GM19467 (cell line): ENCODE data around the gene PYGB.

Source experiments
- ATAC-seq: cut with Tn5 transposase; IDR thresholded peaks from one replicate; pipeline ENCODE4 v1.9.1; 2021; ENCODE audit warnings: mild to moderate bottlenecking, moderate library complexity; ENCODE audit not compliant: unreplicated experiment

Gene PYGB

GRCh38 chr20:25247956-25248785, at the start of gene PYGB:
PYGB (plus strand) TSS chr20:25248085; CDS start chr20:25248179, 94 bp downstream.
- peak; percentile 63 for ATAC-seq

DNA sequence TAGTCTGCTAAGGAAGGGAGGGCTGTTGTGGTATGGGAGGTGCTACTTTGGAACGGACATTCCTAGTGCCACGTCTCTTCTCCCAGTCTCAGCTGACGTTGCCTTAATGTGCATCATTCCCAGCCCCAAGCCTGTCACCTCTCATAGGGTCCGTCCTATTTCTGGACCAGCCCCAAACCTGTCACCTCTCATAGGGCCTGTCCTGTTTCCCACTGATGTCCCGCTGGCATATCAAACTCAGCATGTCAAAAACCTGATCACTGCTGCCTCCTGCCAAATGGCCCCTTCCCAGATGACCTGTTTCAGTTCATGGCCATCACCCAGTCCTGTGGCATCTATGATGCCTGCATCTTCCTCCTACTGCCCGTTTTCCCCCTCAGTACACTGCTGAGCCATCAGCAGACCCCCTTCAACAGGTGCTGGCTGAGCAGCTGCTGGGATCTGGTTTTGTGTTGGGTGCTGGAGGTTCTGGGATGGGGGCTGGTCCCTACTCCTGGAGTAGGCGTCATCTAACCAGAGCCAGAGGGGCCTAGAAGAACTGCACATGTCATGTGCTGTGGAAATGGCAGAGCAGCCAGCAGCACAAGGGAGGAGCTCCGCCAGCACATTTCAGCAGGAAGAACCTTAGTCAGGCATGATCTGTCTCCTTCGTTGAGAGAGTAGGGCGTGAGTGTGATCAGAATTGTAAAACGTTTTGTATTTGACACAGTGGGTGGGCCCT, 49.1 kb upstream of the PYGB start:
- ATAC-seq, result no peak

- ATAC-seq, result no peak
These were observed 48.2 kb upstream of the PYGB start for GRCh38 chr20:25199473-25200260.

DNA sequence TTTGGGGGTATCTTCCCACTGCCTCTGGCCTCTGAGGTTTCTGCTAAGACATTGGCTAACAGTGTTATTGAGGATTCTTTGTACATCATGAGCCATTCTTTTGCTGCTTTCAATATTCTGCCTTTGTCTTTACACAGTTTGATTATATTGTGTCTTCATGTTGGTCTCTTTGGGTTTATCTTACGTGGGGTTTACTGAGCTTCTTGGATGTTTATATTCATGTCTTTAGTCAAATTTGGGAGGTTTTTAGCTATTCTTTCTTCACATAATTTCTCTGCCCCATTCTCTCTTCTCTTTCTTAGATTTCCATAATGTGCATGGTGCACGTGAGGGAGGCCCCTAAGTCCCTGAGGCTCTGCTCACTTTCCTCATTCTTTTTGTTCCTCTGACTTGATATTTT, 44.8 kb upstream of the PYGB start:
- no peak for ATAC-seq

DNA sequence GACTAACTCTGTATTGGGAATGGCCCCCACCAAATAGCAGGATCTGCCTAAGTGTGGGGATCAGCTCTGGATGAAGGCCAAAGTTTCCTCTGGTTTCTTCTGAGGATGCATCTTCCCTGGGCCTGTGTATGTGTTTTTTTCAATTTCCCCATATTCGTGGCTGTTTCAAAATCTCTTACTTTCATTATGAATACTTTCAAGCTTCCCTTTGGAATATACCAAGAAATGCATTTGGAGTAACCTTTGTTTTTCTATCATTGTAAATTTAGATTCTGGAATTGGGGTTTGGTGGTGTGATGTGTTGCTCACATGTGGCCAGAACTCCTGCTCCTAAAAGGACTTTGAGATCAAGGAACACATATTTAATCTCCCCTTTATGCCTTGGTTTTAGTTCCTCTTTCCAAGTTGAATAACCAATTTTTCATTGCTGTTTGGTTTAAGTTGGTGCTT, 44.0 kb upstream of the PYGB start:
- no peak for ATAC-seq

DNA sequence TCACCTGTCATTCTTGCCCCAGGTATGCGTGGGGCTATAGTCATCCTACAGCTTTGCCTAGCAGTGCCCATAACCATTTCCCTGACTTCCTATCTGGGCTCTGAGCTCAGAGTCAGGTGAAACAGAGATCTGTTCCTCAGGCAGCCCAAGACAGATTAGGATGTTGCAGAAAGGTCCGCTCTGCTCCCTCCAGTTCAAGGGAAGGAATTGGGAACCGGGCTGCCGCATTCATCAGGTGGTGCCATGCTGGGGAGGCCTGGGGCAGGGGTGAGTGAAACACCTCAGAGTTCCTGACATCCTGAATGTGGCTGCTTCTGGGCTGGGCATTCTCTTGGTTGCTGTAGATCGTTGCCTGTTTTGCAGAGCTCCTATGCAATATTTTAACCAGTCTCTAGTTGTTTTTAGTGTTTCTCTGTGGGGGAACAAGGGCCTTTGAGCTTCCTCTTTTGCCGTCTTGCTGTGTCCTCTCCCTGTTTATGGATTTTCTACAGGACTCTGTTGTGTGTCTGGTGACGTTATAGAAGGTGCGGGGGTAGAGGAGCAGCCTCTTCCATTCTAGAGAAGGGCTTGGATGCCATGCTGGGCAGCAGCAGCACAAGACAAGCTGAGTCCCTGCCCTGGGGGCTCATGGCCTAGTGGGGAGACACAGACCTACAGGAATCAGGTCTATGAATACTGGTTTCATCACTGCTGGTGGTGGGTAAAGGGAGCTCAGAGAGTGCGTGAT, 43.2 kb upstream of the PYGB start:
- ATAC-seq, result no peak

DNA sequence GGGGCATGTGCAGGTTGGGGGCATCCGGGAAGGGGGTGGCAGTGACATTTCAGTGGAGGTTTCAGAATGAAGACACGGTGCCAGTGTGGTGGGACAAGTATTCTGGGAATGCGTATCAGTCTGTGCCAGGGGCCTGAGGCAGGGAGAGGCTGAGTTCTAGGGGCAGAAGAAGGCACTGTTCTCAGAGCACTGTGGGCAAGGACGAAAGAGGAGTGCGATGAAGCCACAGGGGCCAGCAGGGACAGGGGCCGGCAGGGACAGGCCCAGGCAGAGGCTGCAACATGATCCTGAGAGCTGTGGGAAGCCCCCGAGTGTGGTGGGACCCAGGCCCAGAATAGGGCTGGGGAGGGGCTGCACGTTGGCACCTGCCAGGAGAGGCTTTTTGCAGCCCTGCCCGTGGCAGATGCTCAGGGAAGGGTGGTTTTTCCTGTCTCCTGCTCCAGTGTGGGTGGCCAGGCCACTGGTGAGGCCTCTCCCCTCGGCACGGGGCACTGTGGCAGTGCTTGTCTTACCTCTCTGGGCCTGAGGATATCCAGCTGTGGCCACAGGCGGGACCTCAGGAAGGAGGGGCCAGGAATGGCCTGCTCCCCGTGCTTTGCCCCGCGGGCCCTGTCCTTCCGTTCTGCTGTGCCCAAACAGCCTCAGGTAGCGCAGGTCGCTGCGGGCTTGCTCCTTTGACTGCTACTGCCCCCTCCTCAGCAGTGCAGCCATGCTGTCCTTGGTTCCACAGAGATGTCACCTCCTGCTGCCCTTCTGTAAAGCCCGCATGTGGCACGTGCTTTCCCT, 42.4 kb upstream of the PYGB start:
- ATAC-seq, result no peak

DNA sequence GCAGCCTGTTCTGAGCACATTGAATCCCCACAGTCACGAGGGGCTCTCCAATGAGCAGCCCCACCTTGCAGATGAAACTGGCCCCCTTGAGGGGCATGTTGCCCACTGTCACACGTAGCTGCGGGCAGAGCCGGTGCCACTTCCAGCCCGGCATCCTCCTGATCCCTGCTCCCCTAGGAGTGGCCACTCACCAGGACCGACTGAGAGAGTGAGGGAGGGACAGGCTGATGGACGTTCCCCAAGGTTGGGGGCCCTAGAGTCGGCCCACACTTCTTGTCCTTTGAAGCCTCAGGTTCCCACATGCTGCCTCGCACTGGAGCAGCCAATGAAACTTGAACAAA, 41.9 kb upstream of the PYGB start:
- no peak for ATAC-seq

DNA sequence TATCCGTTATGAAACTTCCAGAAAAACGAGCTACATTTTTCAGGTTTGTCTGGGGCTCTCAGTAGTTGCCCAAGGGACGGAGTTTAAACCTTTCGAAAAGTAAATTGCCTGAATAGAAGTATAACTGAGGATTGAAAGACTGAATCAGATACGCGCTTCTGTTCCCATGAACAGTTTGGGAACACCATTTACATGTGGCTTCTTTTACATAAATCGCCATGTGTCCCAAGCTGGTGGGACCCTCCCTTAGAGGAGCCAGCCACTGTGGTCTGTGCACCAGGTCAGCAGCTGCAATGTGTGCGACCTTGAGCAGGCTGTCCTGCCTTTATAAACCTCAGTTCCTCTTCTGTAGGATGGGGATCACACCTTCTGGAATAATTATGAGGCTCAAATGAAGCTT, 41.3 kb upstream of the PYGB start:
- no peak for ATAC-seq

DNA sequence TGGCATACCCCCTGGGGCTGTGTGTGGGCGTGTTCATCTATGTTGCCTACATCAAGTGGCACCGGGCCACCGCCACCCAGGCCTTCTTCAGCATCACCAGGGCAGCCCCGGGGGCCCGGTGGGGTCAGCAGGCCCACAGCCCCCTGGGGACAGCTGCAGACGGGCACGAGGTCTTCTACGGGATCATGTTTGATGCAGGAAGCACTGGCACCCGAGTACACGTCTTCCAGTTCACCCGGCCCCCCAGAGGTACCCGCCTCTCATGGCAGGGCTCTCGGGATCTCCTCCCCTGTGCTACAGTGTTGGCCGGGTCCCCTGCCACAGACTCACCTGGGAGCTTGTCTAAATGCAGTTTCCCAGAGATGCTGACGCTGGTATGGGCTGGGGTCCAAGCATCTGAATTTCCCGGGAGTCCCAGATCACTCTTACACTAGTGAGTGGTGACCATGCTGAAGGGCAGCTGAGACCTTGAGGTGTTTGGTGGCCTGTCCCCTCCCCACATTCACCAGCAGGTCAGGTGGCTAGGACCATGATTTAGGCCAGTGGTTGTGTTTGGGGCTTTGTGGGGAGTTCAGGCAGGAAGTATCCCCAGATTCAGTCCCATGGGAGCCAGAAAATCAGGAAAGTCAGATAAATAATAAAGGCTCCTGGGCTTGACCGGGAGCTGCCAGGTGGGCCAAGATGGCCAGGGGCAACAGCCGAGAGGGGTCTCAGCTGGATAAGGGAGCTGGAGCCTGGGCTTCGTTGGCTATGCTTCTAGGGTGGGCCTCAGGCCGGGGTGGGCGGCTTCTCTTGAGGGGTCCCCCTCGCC, 40.5 kb upstream of the PYGB start:
- ATAC-seq, result no peak

- no peak for ATAC-seq
These were observed 39.8 kb upstream of the PYGB start for GRCh38 chr20:25207960-25208534.

DNA sequence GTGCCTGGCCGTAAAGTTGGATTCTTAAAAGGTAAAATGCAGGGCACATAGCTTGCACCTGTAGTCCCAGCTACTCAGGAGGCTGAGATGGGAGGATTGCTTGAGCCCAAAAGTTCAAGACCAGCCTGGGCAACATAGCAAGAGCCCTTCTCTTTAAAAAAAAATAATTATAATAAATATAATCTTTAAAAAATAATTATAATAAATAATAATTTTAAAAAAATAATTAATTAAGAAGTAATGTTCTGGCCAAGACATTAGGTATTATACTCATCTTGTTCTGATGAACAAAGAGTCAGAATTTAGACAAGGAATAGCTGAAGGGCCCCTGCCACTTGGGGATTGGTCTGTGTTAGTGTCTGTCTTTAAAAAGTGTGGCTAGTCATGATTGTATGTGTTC, 38.5 kb upstream of the PYGB start:
- no peak for ATAC-seq

- ATAC-seq, result no peak
These were observed 38.0 kb upstream of the PYGB start for GRCh38 chr20:25209911-25210310.

- no peak for ATAC-seq
These were observed 36.6 kb upstream of the PYGB start for GRCh38 chr20:25211273-25211672.

DNA sequence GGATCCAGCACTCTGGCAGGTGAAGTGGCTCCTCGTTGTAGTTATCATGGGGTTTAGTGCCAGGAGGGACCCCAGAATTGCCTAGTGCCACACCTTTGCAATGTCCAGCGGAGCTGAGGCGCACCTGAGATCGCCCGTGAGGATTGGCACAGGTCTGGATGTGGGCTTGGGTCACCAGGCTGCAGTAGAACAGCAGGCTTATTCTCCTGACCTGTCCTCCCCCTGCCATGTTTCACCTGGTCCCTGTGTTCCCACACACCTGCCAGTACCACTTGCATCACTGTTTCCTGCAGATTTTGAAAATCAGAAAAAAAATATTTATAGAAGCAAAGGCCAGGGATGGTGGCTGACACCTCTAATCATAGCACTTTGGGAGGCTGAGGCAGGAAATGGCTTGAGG, 35.6 kb upstream of the PYGB start:
- no peak for ATAC-seq

- ATAC-seq, result no peak
These were observed 34.1 kb upstream of the PYGB start for GRCh38 chr20:25213566-25214425.

GRCh38 chr20:25214426-25214790, 33.5 kb upstream of the PYGB start:
- ATAC-seq, result no peak

GRCh38 chr20:25214819-25215218, 33.1 kb upstream of the PYGB start:
- ATAC-seq, result no peak
